SH-SY5Y (cell line): ENCODE data around the gene FKBP5.

Experiments
- GATA2 ChIP-seq: IDR thresholded peaks from 2 replicates; pipeline ENCODE4 v1.6.1; 2011; ENCODE audit warnings: mild to moderate bottlenecking, low read depth, low read length
- GATA3 ChIP-seq: IDR thresholded peaks from 2 replicates; pipeline ENCODE4 v1.6.1; 2011; ENCODE audit warnings: low read depth, mild to moderate bottlenecking, low read length, moderate library complexity

- TF ChIP-seq GATA3 (no peak), GATA2 (no peak)
Measured at GRCh38 chr6:35544769-35545361, 143.8 kb downstream of the FKBP5 start.
